GM12891 (cell line): Measurements from ENCODE around the gene PTPRT.

Experiments
- DNase-seq: peaks from one replicate; pipeline ENCODE4 v3.0.0; 2011; ENCODE audit warnings: low spot score; ENCODE audit not compliant: insufficient read length
- FAIRE-seq: peaks from 2 replicates; lab custom pipeline; 2011; peaks lifted over from hg19 to GRCh38; lab: Jason Lieb, UNC
- PAX5 ChIP-seq: IDR thresholded peaks from 2 replicates; pipeline ENCODE4 v1.6.1; 2011; ENCODE audit warnings: low read length, moderate library complexity, mild to moderate bottlenecking; ENCODE audit not compliant: insufficient read depth, severe bottlenecking
- POLR2A ChIP-seq: IDR thresholded peaks from 2 replicates; pipeline ENCODE4 v1.6.1; 2011; ENCODE audit warnings: low read depth, low read length, control low read depth
- POLR2AphosphoS5 ChIP-seq: IDR thresholded peaks from 2 replicates; pipeline ENCODE4 v1.6.1; 2011; ENCODE audit warnings: low read depth, low read length, control low read depth
- POU2F2 ChIP-seq: IDR thresholded peaks from 2 replicates; pipeline ENCODE4 v1.6.1; 2011; ENCODE audit warnings: low read depth, mild to moderate bottlenecking, control low read depth, low read length, moderate library complexity
- SPI1 ChIP-seq: IDR thresholded peaks from 2 replicates; pipeline ENCODE4 v1.6.1; 2011; ENCODE audit warnings: low read depth, low read length, control low read depth
- TAF1 ChIP-seq: IDR thresholded peaks from 2 replicates; pipeline ENCODE4 v1.6.1; 2011; ENCODE audit warnings: low read depth, low read length, control low read depth

Gene PTPRT

GRCh38 chr20:42895020-42895419 lies 294.7 kb downstream of the PTPRT start:
- no peak for TF ChIP-seq POLR2AphosphoS5
- no peak for TF ChIP-seq POU2F2
- no peak for TF ChIP-seq SPI1
- no peak for TF ChIP-seq TAF1
- no peak for TF ChIP-seq POLR2A
- no peak for TF ChIP-seq PAX5
- FAIRE-seq (no peak), DNase-seq (no peak)

GRCh38 chr20:42894483-42894882 lies 295.2 kb downstream of the PTPRT start:
- TF ChIP-seq SPI1: no peak
- TF ChIP-seq POLR2AphosphoS5: no peak
- no peak for TF ChIP-seq TAF1
- TF ChIP-seq POU2F2: no peak
- TF ChIP-seq POLR2A: no peak
- TF ChIP-seq PAX5: no peak
- FAIRE-seq: no peak
- DNase-seq: no peak

GRCh38 chr20:42889517-42889916 lies 300.2 kb downstream of the PTPRT start:
- no peak for TF ChIP-seq POLR2A
- no peak for TF ChIP-seq SPI1
- no peak for TF ChIP-seq PAX5
- no peak for TF ChIP-seq TAF1
- TF ChIP-seq POLR2AphosphoS5: no peak
- TF ChIP-seq POU2F2: no peak
- FAIRE-seq: no peak
- no peak for DNase-seq

GRCh38 chr20:42887281-42887680 lies 302.4 kb downstream of the PTPRT start:
- TF ChIP-seq TAF1 (no peak), POLR2A (no peak), PAX5 (no peak), POLR2AphosphoS5 (no peak), POU2F2 (no peak), SPI1 (no peak)
- no peak for FAIRE-seq
- no peak for DNase-seq

GRCh38 chr20:42886801-42887200 lies 302.9 kb downstream of the PTPRT start:
- no peak for DNase-seq
- FAIRE-seq: no peak
- TF ChIP-seq POLR2AphosphoS5 (no peak), PAX5 (no peak), POU2F2 (no peak), SPI1 (no peak), TAF1 (no peak), POLR2A (no peak)

GRCh38 chr20:42886046-42886445 lies 303.7 kb downstream of the PTPRT start:
- TF ChIP-seq SPI1 (no peak), POLR2AphosphoS5 (no peak), TAF1 (no peak), POLR2A (no peak)
- DNase-seq: no peak
- no peak for FAIRE-seq

GRCh38 chr20:42875581-42875980 lies 314.1 kb downstream of the PTPRT start:
- no peak for DNase-seq
- no peak for FAIRE-seq
- no peak for TF ChIP-seq POU2F2
- no peak for TF ChIP-seq TAF1
- TF ChIP-seq POLR2A: no peak
- no peak for TF ChIP-seq POLR2AphosphoS5
- no peak for TF ChIP-seq SPI1

- FAIRE-seq: no peak
These were observed 316.4 kb downstream of the PTPRT start for GRCh38 chr20:42873259-42873658.

GRCh38 chr20:42864116-42864515 lies 325.6 kb downstream of the PTPRT start:
- FAIRE-seq (no peak), DNase-seq (no peak)
- TF ChIP-seq SPI1: no peak
- TF ChIP-seq PAX5: no peak
- no peak for TF ChIP-seq POLR2A
- no peak for TF ChIP-seq POLR2AphosphoS5
- no peak for TF ChIP-seq POU2F2
- no peak for TF ChIP-seq TAF1

More at GRCh38 chr20:42873259-42873658, 316.4 kb downstream of the PTPRT start:
- no peak for DNase-seq
- no peak for TF ChIP-seq POU2F2
- no peak for TF ChIP-seq SPI1
- no peak for TF ChIP-seq POLR2A
- TF ChIP-seq TAF1: no peak
- no peak for TF ChIP-seq PAX5
- TF ChIP-seq POLR2AphosphoS5: no peak

GRCh38 chr20:42862446-42862845 lies 327.3 kb downstream of the PTPRT start:
- FAIRE-seq: no peak
- TF ChIP-seq POLR2A (no peak), PAX5 (no peak), SPI1 (no peak), POLR2AphosphoS5 (no peak), TAF1 (no peak), POU2F2 (no peak)

GRCh38 chr20:42857446-42857845 lies 332.3 kb downstream of the PTPRT start:
- FAIRE-seq (no peak), DNase-seq (no peak)
- TF ChIP-seq SPI1 (no peak), POLR2AphosphoS5 (no peak), PAX5 (no peak), POU2F2 (no peak)

More at GRCh38 chr20:42862446-42862845, 327.3 kb downstream of the PTPRT start:
- no peak for DNase-seq
